NCI-H2029 (cell line): ENCODE measurements around the gene RPP40.
"Not testable (repeated sequence)": the region's sequence is repeated elsewhere in the genome, so short reads cannot be mapped to it uniquely, and the experiment has no call there.

Source experiments
- DNase-seq: peaks from one replicate; lab custom pipeline; 2025; lab: John Stamatoyannopoulos, UW

The RPP40 gene

GRCh38 chr6:5003604-5004372 lies at the start of gene RPP40:
Gene RPP40, minus strand, starts transcription at chr6:5004037. Its CDS starts 35 bp downstream, at chr6:5004002.
- peak; percentile 99 for DNase-seq

- no peak for DNase-seq
These were observed 49.2 kb upstream of the RPP40 start for GRCh38 chr6:5053038-5053437.

GRCh38 chr6:5051394-5051793 lies 47.6 kb upstream of the RPP40 start:
- DNase-seq, result no peak

GRCh38 chr6:5050009-5050408 lies 46.2 kb upstream of the RPP40 start:
- DNase-seq, result no peak

GRCh38 chr6:5046430-5046829 lies 42.6 kb upstream of the RPP40 start:
- no peak for DNase-seq

GRCh38 chr6:5045416-5045815 lies 41.6 kb upstream of the RPP40 start:
- no peak for DNase-seq

GRCh38 chr6:5044866-5045265 lies 41.0 kb upstream of the RPP40 start:
- no peak for DNase-seq

GRCh38 chr6:5042436-5042835 lies 38.6 kb upstream of the RPP40 start:
- DNase-seq, result no peak

GRCh38 chr6:5041955-5042354 lies 38.1 kb upstream of the RPP40 start:
- DNase-seq, result no peak

- no peak for DNase-seq
These were observed 32.4 kb upstream of the RPP40 start for GRCh38 chr6:5036269-5036668.

- DNase-seq, result no peak
These were observed 30.9 kb upstream of the RPP40 start for GRCh38 chr6:5034736-5035135.

- DNase-seq, result no peak
These were observed 30.5 kb upstream of the RPP40 start for GRCh38 chr6:5034328-5034727.

- not testable (repeated sequence) for DNase-seq
These were observed 29.5 kb upstream of the RPP40 start for GRCh38 chr6:5033214-5033904.

GRCh38 chr6:5032706-5033105 lies 28.9 kb upstream of the RPP40 start:
- not testable (repeated sequence) for DNase-seq

- no peak for DNase-seq
These were observed 27.3 kb upstream of the RPP40 start for GRCh38 chr6:5031150-5031549.

- peak; percentile 89 for DNase-seq
These were observed 26.8 kb upstream of the RPP40 start for GRCh38 chr6:5030596-5031136.

- no peak for DNase-seq
These were observed 25.8 kb upstream of the RPP40 start for GRCh38 chr6:5029609-5030008.

- DNase-seq, result no peak
These were observed 25.1 kb upstream of the RPP40 start for GRCh38 chr6:5028921-5029320.

- DNase-seq, result no peak
These were observed 24.5 kb upstream of the RPP40 start for GRCh38 chr6:5028301-5028700.

- DNase-seq, result peak; percentile 44
These were observed 22.3 kb upstream of the RPP40 start for GRCh38 chr6:5025911-5026819.

GRCh38 chr6:5023923-5024322 lies 20.1 kb upstream of the RPP40 start:
- DNase-seq, result no peak

- DNase-seq, result no peak
These were observed 16.3 kb upstream of the RPP40 start for GRCh38 chr6:5020142-5020541.
